Measurements from ENCODE around the gene GLB1L2.

GRCh38 chr11:134356656-134357544, 25.1 kb downstream of the GLB1L2 start:
- TF ChIP-seq POLR2A (IDR thresholded peaks at IDR 0.05; ENCODE audit: low read length) (no peak), GATA1 (IDR thresholded peaks at IDR 0.05; ENCODE audit: low read depth, low read length) (no peak)
